GM18873 (cell line): ENCODE measurements around the gene TLR10.
"Not testable (repeated sequence)": the region's sequence is repeated elsewhere in the genome, so short reads cannot be mapped to it uniquely, and the experiment has no call there.

Source experiments
- ATAC-seq: cut with Tn5 transposase; IDR thresholded peaks from one replicate; pipeline ENCODE4 v1.9.1; 2021; ENCODE audit warnings: mild to moderate bottlenecking, moderate library complexity, moderate number of reproducible peaks; ENCODE audit not compliant: unreplicated experiment, low FRiP score

The TLR10 gene

GRCh38 chr4:38802561-38803355, 20.0 kb upstream of the TLR10 start:
- ATAC-seq: no peak

GRCh38 chr4:38800961-38801450, 18.2 kb upstream of the TLR10 start:
- ATAC-seq: no peak

- ATAC-seq: no peak
Observed at GRCh38 chr4:38800366-38800765, 17.6 kb upstream of the TLR10 start.

GRCh38 chr4:38795087-38795486, 12.3 kb upstream of the TLR10 start:
- no peak for ATAC-seq

- ATAC-seq: no peak
Observed at GRCh38 chr4:38794051-38794450, 11.3 kb upstream of the TLR10 start.

- no peak for ATAC-seq
Observed at GRCh38 chr4:38791010-38791409, 8.2 kb upstream of the TLR10 start.

- ATAC-seq: no peak
Observed at GRCh38 chr4:38788317-38788716, 5.5 kb upstream of the TLR10 start.

GRCh38 chr4:38787693-38788092, 4.9 kb upstream of the TLR10 start:
- no peak for ATAC-seq

GRCh38 chr4:38785901-38786402, 3.2 kb upstream of the TLR10 start:
- ATAC-seq: no peak

GRCh38 chr4:38785041-38785790, 2.4 kb upstream of the TLR10 start:
- ATAC-seq: no peak

GRCh38 chr4:38784141-38784540, 1.4 kb upstream of the TLR10 start:
- no peak for ATAC-seq

GRCh38 chr4:38783109-38783460, 295 bp upstream of the TLR10 start:
- no peak for ATAC-seq

- no peak for ATAC-seq
Observed at GRCh38 chr4:38781854-38782261, 932 bp downstream of the TLR10 start.

GRCh38 chr4:38780833-38781484, 1.8 kb downstream of the TLR10 start:
- no peak for ATAC-seq

GRCh38 chr4:38779790-38780189, 3.0 kb downstream of the TLR10 start:
- no peak for ATAC-seq

GRCh38 chr4:38777925-38778324, 4.9 kb downstream of the TLR10 start:
- ATAC-seq: not testable (repeated sequence)

GRCh38 chr4:38775326-38775725, 7.5 kb downstream of the TLR10 start:
- no peak for ATAC-seq

- ATAC-seq: no peak
Observed at GRCh38 chr4:38774181-38774955, 8.4 kb downstream of the TLR10 start.

- ATAC-seq: not testable (repeated sequence)
Observed at GRCh38 chr4:38770281-38770680, 12.5 kb downstream of the TLR10 start.

GRCh38 chr4:38769857-38770256, 12.9 kb downstream of the TLR10 start:
- ATAC-seq: no peak
